Head of caudate nucleus (tissue), 42 donors: Measurements from ENCODE around the gene WDCP.
A peak's percentile ranks its signal among the peaks of the same experiment; 100 is the strongest.
"Not testable (repeated sequence)": the region's sequence is repeated elsewhere in the genome, so short reads cannot be mapped to it uniquely, and the experiment has no call there.

Experiments used
- DNase-seq, 42 donors: peaks; one replicate each; pipeline versions ENCODE4 v3.0.0 to v3.0.0-alpha.2; 2020 to 2021; ENCODE audit warnings: mixed read lengths in 7 of 42
- intact Hi-C: fragments of 100-400 bp; cut with DNase I; formaldehyde crosslinking; loops from one replicate; pipeline ENCODE4 v1.15.0; 2022

Gene WDCP

GRCh38 chr2:24046930-24047702 is at the start of gene WDCP:
TSS of gene WDCP (minus strand) at chr2:24047391. CDS start at chr2:24039494, 7,897 bp downstream.
- intact Hi-C loops: loop anchor here (10.0 kb wide), 1 partner anchor 122 kb away; the partner anchor contains the start of gene ATAD2B
- DNase-seq: peak; percentile 91 to 100 (median 98)

- intact Hi-C loops: not testable (repeated sequence)
- DNase-seq: peak in 35 of 42 donors; percentile 7 to 76 (median 44)
Measured at GRCh38 chr2:24095171-24095677, 48.0 kb upstream of the WDCP start.

- DNase-seq, intact Hi-C loops: not testable (repeated sequence)
Measured at GRCh38 chr2:24093270-24093669, 46.1 kb upstream of the WDCP start.

- intact Hi-C loops: loop anchor here (10.0 kb wide), 1 partner anchor 264 kb away; no protein-coding TSS in a partner anchor
- DNase-seq: no peak
Measured at GRCh38 chr2:24088821-24089359, 41.7 kb upstream of the WDCP start.

- no peak for DNase-seq
- intact Hi-C loops: loop anchor here (10.0 kb wide), 1 partner anchor 262 kb away; no protein-coding TSS in a partner anchor
Measured at GRCh38 chr2:24087032-24087431, 39.8 kb upstream of the WDCP start.

GRCh38 chr2:24086241-24086640 is 39.0 kb upstream of the WDCP start:
- intact Hi-C loops: loop anchor here (10.0 kb wide), 1 partner anchor 261 kb away; no protein-coding TSS in a partner anchor
- no peak for DNase-seq

GRCh38 chr2:24085200-24085489 is 38.0 kb upstream of the WDCP start:
- intact Hi-C loops: loop anchor here (10.0 kb wide), 1 partner anchor 260 kb away; no protein-coding TSS in a partner anchor

GRCh38 chr2:24084386-24085199 is 37.4 kb upstream of the WDCP start, which contains the start of gene TP53I3:
TSS of gene TP53I3 (minus strand) at chr2:24084834. CDS start at chr2:24084326, 508 bp downstream.
- intact Hi-C loops: loop anchor here (10.0 kb wide), 1 partner anchor 260 kb away; no protein-coding TSS in a partner anchor
- peak; percentile 50 to 93 (median 84) for DNase-seq

More at GRCh38 chr2:24085200-24085489, 38.0 kb upstream of the WDCP start:
- DNase-seq: peak in 3 of 42 donors; percentile 47 to 63 (median 59)

- DNase-seq: peak in 11 of 42 donors; percentile 10 to 48 (median 30)
- intact Hi-C loops: loop anchor here (10.0 kb wide), 1 partner anchor 259 kb away; no protein-coding TSS in a partner anchor
Measured at GRCh38 chr2:24083567-24084385, 36.6 kb upstream of the WDCP start.

- intact Hi-C loops: loop anchor here (10.0 kb wide), 1 partner anchor 258 kb away; no protein-coding TSS in a partner anchor
Measured at GRCh38 chr2:24082787-24083566, 35.8 kb upstream of the WDCP start.

GRCh38 chr2:24080701-24081100 is 33.5 kb upstream of the WDCP start:
- DNase-seq: no peak
- intact Hi-C loops: loop anchor here (10.0 kb wide), 1 partner anchor 256 kb away; no protein-coding TSS in a partner anchor

More at GRCh38 chr2:24082787-24083566, 35.8 kb upstream of the WDCP start:
- DNase-seq: no peak

GRCh38 chr2:24077879-24078278 is 30.7 kb upstream of the WDCP start:
- no peak for DNase-seq
- intact Hi-C loops: loop anchor here (2.0 to 10.0 kb wide), 2 partner anchors 47 to 151 kb away; partner anchors contain the start of genes ATAD2B, FAM228B and PFN4

- intact Hi-C loops: loop anchor here (2.0 to 10.0 kb wide), 2 partner anchors 47 to 151 kb away; partner anchors contain the start of genes ATAD2B, FAM228B and PFN4
- DNase-seq: peak in 20 of 42 donors; percentile 4 to 54 (median 21)
Measured at GRCh38 chr2:24077535-24077877, 30.3 kb upstream of the WDCP start.

GRCh38 chr2:24076849-24077534 is 29.8 kb upstream of the WDCP start:
- peak in 24 of 42 donors; percentile 6 to 62 (median 36) for DNase-seq
- intact Hi-C loops: loop anchor here (2.0 to 10.0 kb wide), 2 partner anchors 48 to 150 kb away; partner anchors contain the start of genes ATAD2B, FAM228B and PFN4

GRCh38 chr2:24075915-24076848 is 29.0 kb upstream of the WDCP start, which contains the start of gene SF3B6:
TSS of gene SF3B6 (minus strand) at chr2:24076326. CDS start at chr2:24076229, 97 bp downstream.
- intact Hi-C loops: loop anchor here (2.0 to 10.0 kb wide), 2 partner anchors 49 to 149 kb away; partner anchors contain the start of genes ATAD2B, FAM228B and PFN4
- peak; percentile 92 to 99 (median 97) for DNase-seq
